H1 (cell line): ENCODE results near the gene NSD2.

Experiments used
- ASH2L ChIP-seq: fragments of 200-600, 300-600 bp; sonication (generic); IDR thresholded peaks from one replicate; pipeline ENCODE4 v1.7.1; 2017; ENCODE audit warnings: low read length
- CTCF ChIP-seq, 3 experiments: IDR thresholded peaks; 1 replicate in 2 of 3; 2 replicates in 1 of 3; pipeline versions ENCODE4 v1.5.1 to v1.6.1; 2011; ENCODE audit warnings: low read length in 3 of 3, mild to moderate bottlenecking in 3 of 3, inconsistent platforms in 2 of 3, low read depth in 1 of 3, moderate library complexity in 1 of 3; ENCODE audit not compliant: insufficient read depth in 1 of 3; ENCODE audit errors: control extremely low read depth in 1 of 3
- EGR1 ChIP-seq: IDR thresholded peaks from 2 replicates; pipeline ENCODE4 v1.6.1; 2011; ENCODE audit warnings: low read depth, low read length, borderline replicate concordance
- EP300 ChIP-seq, 2 experiments: IDR thresholded peaks; 1 replicate in 1 of 2; 2 replicates in 1 of 2; pipeline ENCODE4 v1.6.1; 2011 to 2012; ENCODE audit warnings: low read depth in 2 of 2, low read length in 2 of 2, mild to moderate bottlenecking in 2 of 2, borderline replicate concordance in 1 of 2, inconsistent platforms in 1 of 2, moderate library complexity in 1 of 2
- EZH2 ChIP-seq: fragments of 200-600 bp; sonication (generic); IDR thresholded peaks from 2 replicates; pipeline ENCODE4 v1.7.1; 2012; ENCODE audit warnings: low read depth, mild to moderate bottlenecking, moderate library complexity, low read length, inconsistent platforms; ENCODE audit not compliant: severe bottlenecking
- JUND ChIP-seq: IDR thresholded peaks from 2 replicates; pipeline ENCODE4 v1.6.1; 2011; ENCODE audit warnings: mild to moderate bottlenecking, improper control_type of control experiment, low read length
- KDM5A ChIP-seq: fragments of 200-600 bp; IDR thresholded peaks from 2 replicates; pipeline ENCODE4 v1.7.1; 2012; ENCODE audit warnings: mild to moderate bottlenecking, low read length, inconsistent platforms, mixed read lengths
- MAX ChIP-seq: IDR thresholded peaks from 2 replicates; pipeline ENCODE4 v1.6.1; 2012; ENCODE audit warnings: inconsistent platforms
- PHF8 ChIP-seq: fragments of 200-600 bp; sonication (generic); conservative IDR thresholded peaks from 2 replicates; pipeline ENCODE4 v1.7.1; 2012; ENCODE audit warnings: low read depth, mild to moderate bottlenecking, inconsistent platforms, low read length, moderate library complexity
- POLR2A ChIP-seq, 2 experiments: IDR thresholded peaks; 1 replicate in 1 of 2; 2 replicates in 1 of 2; pipeline ENCODE4 v1.6.1; 2011; ENCODE audit warnings: low read depth in 2 of 2, low read length in 2 of 2, mild to moderate bottlenecking in 2 of 2; ENCODE audit errors: control extremely low read depth in 1 of 2
- USF2 ChIP-seq: IDR thresholded peaks from 2 replicates; pipeline ENCODE4 v1.6.1; 2011; ENCODE audit warnings: low read length, improper control_type of control experiment

- TF ChIP-seq EGR1 (no peak), CTCF (IDR thresholded peaks at IDR 0.05; ENCODE audit: control extremely low read depth in 1 of 3, insufficient read depth in 1 of 3, low read depth in 1 of 3, low read length in 3 of 3) (no peak), KDM5A (no peak), USF2 (no peak), POLR2A (IDR thresholded peaks at IDR 0.05; ENCODE audit: control extremely low read depth in 1 of 2, low read depth in 2 of 2, low read length in 2 of 2) (no peak), PHF8 (no peak), EZH2 (no peak), ASH2L (no peak), MAX (no peak), JUND (no peak), EP300 (IDR thresholded peaks at IDR 0.05; ENCODE audit: borderline replicate concordance in 1 of 2, low read depth in 2 of 2, low read length in 2 of 2) (no peak)
These were observed 29.9 kb downstream of the NSD2 start for GRCh38 chr4:1901127-1901526.
